GM12878 (cell line): ENCODE data around the gene RCOR2. TPM values are rescaled to one million over a fixed set of nuclear protein-coding genes. Genes with fewer than 3 reads are reported as not detected.

Experiments used
- ATAC-seq: fragments of 200-7000 bp; cut with Tn5 transposase; 3 replicates; pipeline ENCODE4 v1.9.1; 2020; ENCODE audit warnings: mild to moderate bottlenecking, moderate library complexity
- BruUV-seq: library from RNA; stranded (reverse); fragments of 400-500 nt; replicated peaks from 2 replicates; lab custom pipeline; 2021; lab: Mats Ljungman, UMichigan
- CTCF ChIA-PET: fragments of 300-600 bp; sonication (Branson Sonifier 250); formaldehyde crosslinking; extraction: SDS; loops from one replicate; lab custom pipeline; 2021; ENCODE audit warnings: inconsistent platforms; lab: Yijun Ruan, JAX
- POLR2A ChIA-PET: fragments of 350-600 bp; formaldehyde crosslinking; extraction: SDS; loops from one replicate; lab custom pipeline; 2021; ENCODE audit warnings: inconsistent platforms; lab: Charles Lee
- RAD21 ChIA-PET: fragments of 300-600 bp; sonication (Branson Sonifier 250); formaldehyde crosslinking; loops from one replicate; lab custom pipeline; 2023; ENCODE audit warnings: antibody characterized with exemption; ENCODE audit not compliant: unreplicated experiment; lab: Charles Lee
- SMC1A ChIA-PET: fragments of 300-600 bp; sonication (Branson Sonifier 250); formaldehyde crosslinking; loops from one replicate; lab custom pipeline; 2023; ENCODE audit not compliant: unreplicated experiment, uncharacterized antibody; lab: Charles Lee
- DNase-seq: peaks from one replicate; pipeline ENCODE4 v3.0.0-alpha.2; 2011; ENCODE audit warnings: low read depth, low spot score
- FAIRE-seq: peaks from 3 replicates; lab custom pipeline; 2011; peaks lifted over from hg19 to GRCh38; lab: Jason Lieb, UNC
- H2AFZ ChIP-seq: 2 replicates; pipeline ENCODE4 v1.6.0; 2011; ENCODE audit warnings: low read depth, low read length, control low read depth; ENCODE audit not compliant: control insufficient read depth
- H3K27ac ChIP-seq: 2 replicates; pipeline ENCODE4 v1.5.1; 2011; ENCODE audit warnings: control low read depth; ENCODE audit not compliant: control insufficient read depth, insufficient read depth
- H3K27me3 ChIP-seq, 2 experiments: replicated peaks in 1 of 2; 2 replicates each; pipeline versions ENCODE4 v1.6.0 to v1.6.1; 2011; ENCODE audit warnings: low read length in 1 of 2; ENCODE audit not compliant: control insufficient read depth in 2 of 2, insufficient read depth in 2 of 2
- H3K36me3 ChIP-seq, 2 experiments: 2 replicates each; pipeline ENCODE4 v1.5.1; 2011; ENCODE audit warnings: low read length in 1 of 2; ENCODE audit not compliant: control insufficient read depth in 2 of 2, insufficient read depth in 2 of 2
- H3K4me1 ChIP-seq: 2 replicates; pipeline ENCODE4 v1.6.1; 2011; ENCODE audit warnings: mild to moderate bottlenecking, low read length, moderate library complexity, mixed read lengths; ENCODE audit not compliant: control insufficient read depth, insufficient read depth
- H3K4me2 ChIP-seq: 2 replicates; pipeline ENCODE4 v1.6.0; 2011; ENCODE audit warnings: control low read depth; ENCODE audit not compliant: control insufficient read depth, insufficient read depth
- H3K4me3 ChIP-seq: fragments of 200-600 bp; sonication (generic); 2 replicates; pipeline ENCODE4 v1.5.1; 2016
- H3K79me2 ChIP-seq: 2 replicates; pipeline ENCODE4 v1.6.0; 2011; ENCODE audit warnings: low read length; ENCODE audit not compliant: control insufficient read depth, insufficient read depth
- H3K9ac ChIP-seq: 2 replicates; pipeline ENCODE4 v1.8.0; 2011; ENCODE audit warnings: low read length, control low read depth, mixed read lengths; ENCODE audit not compliant: control insufficient read depth, insufficient read depth
- H3K9me3 ChIP-seq: replicated peaks from 3 replicates; pipeline ENCODE4 v1.5.1; 2011; ENCODE audit warnings: mild to moderate bottlenecking, low read length; ENCODE audit not compliant: control insufficient read depth, insufficient read depth
- H4K20me1 ChIP-seq: 2 replicates; pipeline ENCODE4 v1.6.0; 2011; ENCODE audit not compliant: control insufficient read depth, insufficient read depth
- BHLHE40 ChIP-seq, 2 experiments: fragments of 450-650 bp in 1 of 2; IDR thresholded peaks; 2 replicates each; pipeline ENCODE4 v1.6.1; 2011 to 2017; ENCODE audit warnings: low read depth in 2 of 2, borderline replicate concordance in 1 of 2, improper control_type of control experiment in 1 of 2, low read length in 1 of 2, mild to moderate bottlenecking in 1 of 2
- CHD2 ChIP-seq: IDR thresholded peaks from 2 replicates; pipeline ENCODE4 v1.6.1; 2011; ENCODE audit warnings: low read depth, low read length, improper control_type of control experiment, borderline replicate concordance
- HDGF ChIP-seq: fragments of 450-650 bp; IDR thresholded peaks from 2 replicates; pipeline ENCODE4 v1.6.1; 2016; ENCODE audit warnings: antibody characterized with exemption
- MYB ChIP-seq: fragments of 150-350 bp; IDR thresholded peaks from 2 replicates; pipeline ENCODE4 v1.6.1; 2014; ENCODE audit warnings: mild to moderate bottlenecking, low read depth, low read length, borderline replicate concordance
- NFYA ChIP-seq: IDR thresholded peaks from 2 replicates; pipeline ENCODE4 v1.6.1; 2011; ENCODE audit warnings: low read depth, mild to moderate bottlenecking, low read length, improper control_type of control experiment, borderline replicate concordance
- NFYB ChIP-seq: IDR thresholded peaks from 2 replicates; pipeline ENCODE4 v1.6.1; 2011; ENCODE audit warnings: low read depth, mild to moderate bottlenecking, low read length, improper control_type of control experiment, moderate library complexity; ENCODE audit not compliant: insufficient read depth
- SPI1 ChIP-seq: IDR thresholded peaks from 2 replicates; pipeline ENCODE4 v1.6.1; 2011; ENCODE audit warnings: low read depth, mild to moderate bottlenecking, low read length, moderate library complexity, borderline replicate concordance; ENCODE audit not compliant: insufficient read depth
- WGBS: methylation state at CpG from one replicate; pipeline ENCODE4 v1.1.6; 2016; ENCODE audit warnings: low lambda C conversion rate; ENCODE audit not compliant: insufficient replicate concordance, insufficient coverage; ENCODE audit errors: missing lambda C conversion rate; 5-methylcytosine and 5-hydroxymethylcytosine counted together
- in situ Hi-C: fragments of 300-500 bp; cut with MboI; formaldehyde crosslinking; loops from 9 replicates; pipeline ENCODE4 v1.14.3; 2018; ENCODE audit warnings: mixed read lengths
- intact Hi-C: fragments of 100-400 bp; cut with micrococcal nuclease; formaldehyde crosslinking; loops from one replicate; pipeline ENCODE4 v1.14.2; 2022; ENCODE audit not compliant: unreplicated experiment
- polyA plus RNA-seq, 11 experiments: library from polyadenylated mRNA; depleted of rRNA in 4 of 11; unstranded in 6 of 11; stranded (reverse) in 5 of 11; fragments of >200 nt; fragmentation: Nextera tagmentation in 4 of 11; fragmentation: Illumina TruSeq in 1 of 11; extraction: Ambion mirVana in 4 of 11; extraction: Trizol in 1 of 11; gene quantifications; 1 replicate in 1 of 11; 2 replicates in 10 of 11; pipeline versions ENCODE4 v1.2.1 to v1.2.3, GENCODE V29; 2011 to 2016; ENCODE audit warnings: inconsistent platforms in 2 of 11, missing spikeins in 2 of 11, low read depth in 1 of 11
- total RNA-seq, 4 experiments: library from RNA; depleted of rRNA in 3 of 4; stranded (reverse); fragments of >200 nt in 3 of 4; fragmentation: Illumina TruSeq in 1 of 4; extraction: Trizol in 1 of 4; gene quantifications; 2 replicates each; pipeline versions ENCODE4 v1.2.1 to v1.2.3, GENCODE V29; 2013 to 2021
- TF ChIP-seq, protein P1 (sequence below): IDR thresholded peaks from 2 replicates; pipeline ENCODE4 v1.6.1; 2012; ENCODE audit warnings: low read length, inconsistent platforms
- TF ChIP-seq, protein P2 (sequence below): fragments of 450-650 bp; IDR thresholded peaks from 2 replicates; pipeline ENCODE4 v1.6.1; 2016; ENCODE audit warnings: mild to moderate bottlenecking
- TF ChIP-seq, protein P3 (sequence below): IDR thresholded peaks from 2 replicates; pipeline ENCODE4 v1.6.1; 2011; ENCODE audit warnings: mild to moderate bottlenecking, low read depth, low read length, moderate library complexity; ENCODE audit not compliant: insufficient replicate concordance
- TF ChIP-seq, protein P4 (sequence below): fragments of 450-650 bp; IDR thresholded peaks from 2 replicates; pipeline ENCODE4 v1.6.1; 2016; ENCODE audit warnings: mild to moderate bottlenecking, moderate library complexity, borderline replicate concordance

RCOR2 gene
- total and polyA plus RNA-seq, 10 of the 15 experiments (the other 5 are each of a cell fraction or from before 2014, with no cell fraction given): 0.06 to 0.32 (median 0.17) TPM; not detected in 5

DNA sequence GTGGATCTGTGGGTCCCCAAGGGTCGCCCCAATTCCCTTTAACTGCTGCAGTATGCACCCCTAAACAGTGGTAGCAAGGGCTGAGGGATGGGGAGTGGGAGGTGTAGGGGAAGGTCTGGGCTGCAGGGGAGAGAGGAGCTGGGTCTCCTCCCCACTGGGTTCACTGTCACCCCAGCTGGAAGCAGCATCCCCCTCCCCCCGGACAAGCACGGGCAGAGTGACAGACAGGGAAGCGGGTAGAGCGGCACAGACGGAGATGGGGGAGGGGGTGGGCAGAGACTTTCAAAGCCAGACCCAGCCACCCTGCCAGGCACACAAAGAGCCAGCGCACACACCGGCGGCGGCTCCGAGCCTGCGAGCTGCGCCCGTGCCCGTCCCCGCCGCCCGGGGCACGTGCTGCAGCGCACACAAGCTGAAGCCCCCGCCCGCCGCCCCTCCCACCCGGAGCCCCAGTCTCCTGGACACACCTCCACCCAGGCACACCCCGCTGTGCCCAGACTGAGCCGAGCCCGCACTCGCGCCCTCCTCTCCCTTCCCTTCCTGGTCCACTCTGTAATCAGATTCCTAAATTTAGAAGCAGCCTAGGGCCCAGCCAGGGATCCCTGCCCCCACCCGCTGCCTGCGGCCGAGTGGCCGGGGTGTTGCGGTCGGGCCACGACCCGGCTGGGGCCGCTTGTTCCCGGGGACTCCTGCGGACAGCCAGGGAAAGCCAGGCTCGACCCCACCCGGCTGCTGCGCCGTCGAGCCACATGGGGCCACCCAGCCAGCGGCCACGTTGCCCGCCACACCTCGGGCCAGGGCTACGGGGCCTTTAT lies 935 bp upstream of the RCOR2 start:
- DNase-seq (no peak), ATAC-seq (peak; percentile 44), FAIRE-seq (no peak)
- BruUV-seq: no TSS peak
- Histone ChIP-seq H3K36me3 (no peaks in the 10 kb centered on the region), H3K4me2 (peak overlapping the region; percentile 93), H4K20me1 (no peaks in the 10 kb centered on the region), H3K4me3 (peak overlapping the region; percentile 59), H3K79me2 (no peaks in the 10 kb centered on the region), H2AFZ (peak overlapping the region; percentile 69), H3K9ac (0 out of 2 replicates have a peak overlapping the region, but pooled peaks have one; percentile 35), H3K27ac (no peak overlapping the region), H3K9me3 (no peaks in the 10 kb centered on the region), H3K27me3 (peaks cover 0 to 3% of the 10 kb centered on the region in 2 experiments; a peak in 3 of 4 replicates), H3K4me1 (peaks cover 10% of the 10 kb centered on the region)
- TF ChIP-seq, protein P1, sequence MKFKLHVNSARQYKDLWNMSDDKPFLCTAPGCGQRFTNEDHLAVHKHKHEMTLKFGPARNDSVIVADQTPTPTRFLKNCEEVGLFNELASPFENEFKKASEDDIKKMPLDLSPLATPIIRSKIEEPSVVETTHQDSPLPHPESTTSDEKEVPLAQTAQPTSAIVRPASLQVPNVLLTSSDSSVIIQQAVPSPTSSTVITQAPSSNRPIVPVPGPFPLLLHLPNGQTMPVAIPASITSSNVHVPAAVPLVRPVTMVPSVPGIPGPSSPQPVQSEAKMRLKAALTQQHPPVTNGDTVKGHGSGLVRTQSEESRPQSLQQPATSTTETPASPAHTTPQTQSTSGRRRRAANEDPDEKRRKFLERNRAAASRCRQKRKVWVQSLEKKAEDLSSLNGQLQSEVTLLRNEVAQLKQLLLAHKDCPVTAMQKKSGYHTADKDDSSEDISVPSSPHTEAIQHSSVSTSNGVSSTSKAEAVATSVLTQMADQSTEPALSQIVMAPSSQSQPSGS: no peak
- TF ChIP-seq MYB: no peak
- TF ChIP-seq SPI1: no peak
- no peak for TF ChIP-seq NFYB
- TF ChIP-seq, protein P2, sequence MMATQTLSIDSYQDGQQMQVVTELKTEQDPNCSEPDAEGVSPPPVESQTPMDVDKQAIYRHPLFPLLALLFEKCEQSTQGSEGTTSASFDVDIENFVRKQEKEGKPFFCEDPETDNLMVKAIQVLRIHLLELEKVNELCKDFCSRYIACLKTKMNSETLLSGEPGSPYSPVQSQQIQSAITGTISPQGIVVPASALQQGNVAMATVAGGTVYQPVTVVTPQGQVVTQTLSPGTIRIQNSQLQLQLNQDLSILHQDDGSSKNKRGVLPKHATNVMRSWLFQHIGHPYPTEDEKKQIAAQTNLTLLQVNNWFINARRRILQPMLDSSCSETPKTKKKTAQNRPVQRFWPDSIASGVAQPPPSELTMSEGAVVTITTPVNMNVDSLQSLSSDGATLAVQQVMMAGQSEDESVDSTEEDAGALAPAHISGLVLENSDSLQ: peak; percentile 80
- TF ChIP-seq HDGF: no peak
- no peak for TF ChIP-seq CHD2
- TF ChIP-seq BHLHE40 (IDR thresholded peaks at IDR 0.05; ENCODE audit: borderline replicate concordance in 1 of 2, low read depth in 2 of 2, low read length in 1 of 2): peak; percentile 83 to 93
- TF ChIP-seq, protein P3, sequence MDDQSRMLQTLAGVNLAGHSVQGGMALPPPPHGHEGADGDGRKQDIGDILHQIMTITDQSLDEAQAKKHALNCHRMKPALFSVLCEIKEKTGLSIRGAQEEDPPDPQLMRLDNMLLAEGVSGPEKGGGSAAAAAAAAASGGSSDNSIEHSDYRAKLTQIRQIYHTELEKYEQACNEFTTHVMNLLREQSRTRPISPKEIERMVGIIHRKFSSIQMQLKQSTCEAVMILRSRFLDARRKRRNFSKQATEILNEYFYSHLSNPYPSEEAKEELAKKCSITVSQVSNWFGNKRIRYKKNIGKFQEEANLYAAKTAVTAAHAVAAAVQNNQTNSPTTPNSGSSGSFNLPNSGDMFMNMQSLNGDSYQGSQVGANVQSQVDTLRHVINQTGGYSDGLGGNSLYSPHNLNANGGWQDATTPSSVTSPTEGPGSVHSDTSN: peak; percentile 56
- no peak for TF ChIP-seq NFYA
- TF ChIP-seq, protein P4, sequence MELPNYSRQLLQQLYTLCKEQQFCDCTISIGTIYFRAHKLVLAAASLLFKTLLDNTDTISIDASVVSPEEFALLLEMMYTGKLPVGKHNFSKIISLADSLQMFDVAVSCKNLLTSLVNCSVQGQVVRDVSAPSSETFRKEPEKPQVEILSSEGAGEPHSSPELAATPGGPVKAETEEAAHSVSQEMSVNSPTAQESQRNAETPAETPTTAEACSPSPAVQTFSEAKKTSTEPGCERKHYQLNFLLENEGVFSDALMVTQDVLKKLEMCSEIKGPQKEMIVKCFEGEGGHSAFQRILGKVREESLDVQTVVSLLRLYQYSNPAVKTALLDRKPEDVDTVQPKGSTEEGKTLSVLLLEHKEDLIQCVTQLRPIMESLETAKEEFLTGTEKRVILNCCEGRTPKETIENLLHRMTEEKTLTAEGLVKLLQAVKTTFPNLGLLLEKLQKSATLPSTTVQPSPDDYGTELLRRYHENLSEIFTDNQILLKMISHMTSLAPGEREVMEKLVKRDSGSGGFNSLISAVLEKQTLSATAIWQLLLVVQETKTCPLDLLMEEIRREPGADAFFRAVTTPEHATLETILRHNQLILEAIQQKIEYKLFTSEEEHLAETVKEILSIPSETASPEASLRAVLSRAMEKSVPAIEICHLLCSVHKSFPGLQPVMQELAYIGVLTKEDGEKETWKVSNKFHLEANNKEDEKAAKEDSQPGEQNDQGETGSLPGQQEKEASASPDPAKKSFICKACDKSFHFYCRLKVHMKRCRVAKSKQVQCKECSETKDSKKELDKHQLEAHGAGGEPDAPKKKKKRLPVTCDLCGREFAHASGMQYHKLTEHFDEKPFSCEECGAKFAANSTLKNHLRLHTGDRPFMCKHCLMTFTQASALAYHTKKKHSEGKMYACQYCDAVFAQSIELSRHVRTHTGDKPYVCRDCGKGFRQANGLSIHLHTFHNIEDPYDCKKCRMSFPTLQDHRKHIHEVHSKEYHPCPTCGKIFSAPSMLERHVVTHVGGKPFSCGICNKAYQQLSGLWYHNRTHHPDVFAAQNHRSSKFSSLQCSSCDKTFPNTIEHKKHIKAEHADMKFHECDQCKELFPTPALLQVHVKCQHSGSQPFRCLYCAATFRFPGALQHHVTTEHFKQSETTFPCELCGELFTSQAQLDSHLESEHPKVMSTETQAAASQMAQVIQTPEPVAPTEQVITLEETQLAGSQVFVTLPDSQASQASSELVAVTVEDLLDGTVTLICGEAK: no peak
- ChIA-PET SMC1A (interaction anchor here (0.8 to 1.5 kb wide), 3 partner anchors 29 to 80 kb away, joined by 3 to 4 read pairs (median 3); partner anchors contain the start of gene MARK2), CTCF (interaction anchor here (0.8 to 3.9 kb wide), 7 partner anchors 12 to 80 kb away, joined by 3 to 34 read pairs (median 5); partner anchors contain the start of gene MARK2), RAD21 (interaction anchor here (0.9 to 1.0 kb wide), 2 partner anchors 45 to 79 kb away, joined by 3 read pairs; partner anchors contain the start of gene MARK2), POLR2A (interaction anchor here (0.5 to 1.5 kb wide), 3 partner anchors 27 to 79 kb away, joined by 4 read pairs; no protein-coding TSS in a partner anchor)
- intact Hi-C loops: no loop called here
- 25% methylated on average over 39 of the region's 50 CpGs for WGBS
- in situ Hi-C loops: no loop called here
